Measurements from ENCODE around the gene CPLX3.
A peak's percentile ranks its signal among the peaks of the same experiment; 100 is the strongest.

The CPLX3 gene

DNA sequence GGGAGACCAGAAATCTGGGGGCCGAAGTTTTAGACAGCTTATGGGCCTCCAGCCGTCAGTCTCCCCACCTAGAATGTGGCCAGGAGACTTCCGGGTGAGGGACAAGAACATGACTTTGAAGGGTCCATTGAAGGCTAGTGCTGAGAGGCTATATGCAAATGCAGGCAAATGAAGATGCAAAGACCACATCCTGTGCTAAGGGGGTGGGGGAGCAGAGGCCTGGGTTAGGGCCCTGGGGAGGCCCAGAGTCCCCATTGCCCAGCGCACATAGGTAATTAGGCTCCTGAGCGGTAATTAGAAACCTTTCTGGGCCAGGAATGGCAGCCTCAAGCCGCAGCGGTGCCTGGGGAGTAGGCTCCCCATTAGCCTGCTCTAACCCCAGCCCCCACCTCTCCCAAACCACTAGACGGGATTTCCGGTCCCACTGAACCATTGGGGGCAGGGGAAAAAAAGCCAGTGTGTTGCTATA, 37.7 kb upstream of the CPLX3 start:
- peak; percentile 72 for DNase-seq

DNA sequence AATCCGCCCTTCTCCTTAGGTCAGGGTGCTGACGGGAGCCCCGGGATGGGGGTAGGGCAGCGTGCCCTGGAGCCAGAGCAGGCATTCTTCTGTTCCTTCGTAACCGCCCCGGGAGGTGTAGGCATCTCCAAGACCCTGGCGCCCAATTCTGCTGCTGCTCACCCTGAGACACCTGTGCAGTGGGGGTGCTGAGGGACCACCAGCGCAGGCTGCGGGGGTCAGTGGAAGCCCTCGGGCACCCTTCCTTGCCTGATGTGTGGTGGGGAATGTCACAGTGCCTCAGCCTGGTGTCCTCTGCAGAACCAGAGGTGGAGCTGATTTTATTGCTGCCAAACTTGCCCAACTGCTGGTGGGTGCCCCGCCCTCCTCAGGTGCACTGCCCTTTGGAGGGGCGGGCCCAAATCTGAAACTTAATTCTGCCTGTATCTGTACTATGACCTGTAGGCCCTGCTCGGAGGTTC, 37.2 kb upstream of the CPLX3 start:
- peak; percentile 52 for DNase-seq

DNA sequence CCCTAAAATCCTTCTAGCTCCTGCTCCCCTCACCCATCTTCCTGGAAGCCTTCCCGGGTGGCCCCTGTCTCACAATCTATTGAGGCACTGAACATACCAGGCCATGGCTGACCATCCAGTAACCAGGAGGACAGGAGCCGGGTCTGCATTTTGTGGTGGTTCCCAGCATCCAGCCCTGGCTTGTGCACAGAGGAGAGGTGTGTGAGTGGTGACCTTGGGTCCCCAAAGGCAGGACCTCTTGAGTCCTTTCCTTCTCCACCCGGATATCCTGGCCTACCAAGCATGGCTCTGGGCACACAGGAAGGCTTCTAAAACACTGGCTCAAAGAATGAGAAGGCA, 36.7 kb upstream of the CPLX3 start:
- no peak for DNase-seq

DNA sequence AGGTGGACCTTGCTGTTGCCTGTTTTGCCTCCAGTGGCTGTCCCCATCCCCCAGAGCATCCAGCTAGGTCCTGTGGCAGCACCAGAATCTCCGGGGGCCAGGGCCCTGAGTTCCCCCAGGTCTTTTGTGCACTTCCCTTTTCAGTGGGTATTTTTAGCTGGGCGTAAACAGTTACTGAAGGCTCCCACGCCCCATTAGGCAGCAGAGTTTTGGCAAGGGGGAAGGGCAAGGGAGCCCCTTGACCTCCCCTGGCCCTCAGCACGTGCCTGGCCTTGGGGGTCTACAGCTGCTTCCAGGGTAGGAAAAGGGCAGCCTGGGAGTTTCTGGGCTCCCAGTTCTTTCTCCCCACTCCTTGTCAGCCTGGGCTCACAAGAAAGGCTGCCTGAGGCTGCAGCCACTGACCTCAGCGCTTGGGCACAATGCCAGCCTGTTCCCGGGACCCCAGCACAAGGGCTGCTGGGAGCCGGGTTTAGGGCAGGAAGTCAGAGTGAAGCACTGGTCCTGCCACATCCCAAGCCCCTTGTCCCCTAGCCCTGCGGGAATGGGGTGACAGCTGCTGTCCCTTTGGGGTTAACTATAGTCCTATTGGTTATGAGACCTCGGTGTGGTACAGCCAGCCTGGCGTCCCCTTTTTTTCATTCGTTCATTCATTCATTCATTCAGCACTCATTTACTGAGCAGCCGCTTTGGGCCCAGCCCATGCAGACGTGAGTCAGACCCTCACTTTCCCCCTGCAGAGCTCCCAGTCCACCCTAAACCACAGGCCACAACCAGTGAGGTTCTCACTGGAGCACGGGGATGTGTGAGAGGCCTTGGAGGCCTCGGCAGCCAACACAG, 36.1 kb upstream of the CPLX3 start:
- DNase-seq: no peak

DNA sequence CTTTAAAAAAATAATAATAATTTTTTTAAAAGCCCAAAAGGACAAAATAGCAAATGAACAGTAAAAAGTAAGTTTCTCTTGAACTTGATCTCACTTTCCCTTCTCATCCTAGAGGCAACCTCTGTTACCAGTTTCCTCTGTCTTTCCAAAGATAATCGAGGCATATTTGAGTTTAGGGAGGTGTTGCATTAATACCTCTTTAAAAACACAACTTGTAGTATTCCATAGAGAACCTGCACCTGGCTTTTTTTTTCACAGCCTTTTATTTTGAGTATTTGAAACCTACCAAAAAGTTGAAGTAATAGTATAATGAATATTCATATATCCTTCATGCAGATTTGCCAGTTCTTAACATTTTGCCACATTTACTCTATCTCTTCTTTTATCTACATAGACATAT, 35.4 kb upstream of the CPLX3 start:
- DNase-seq: no peak

DNA sequence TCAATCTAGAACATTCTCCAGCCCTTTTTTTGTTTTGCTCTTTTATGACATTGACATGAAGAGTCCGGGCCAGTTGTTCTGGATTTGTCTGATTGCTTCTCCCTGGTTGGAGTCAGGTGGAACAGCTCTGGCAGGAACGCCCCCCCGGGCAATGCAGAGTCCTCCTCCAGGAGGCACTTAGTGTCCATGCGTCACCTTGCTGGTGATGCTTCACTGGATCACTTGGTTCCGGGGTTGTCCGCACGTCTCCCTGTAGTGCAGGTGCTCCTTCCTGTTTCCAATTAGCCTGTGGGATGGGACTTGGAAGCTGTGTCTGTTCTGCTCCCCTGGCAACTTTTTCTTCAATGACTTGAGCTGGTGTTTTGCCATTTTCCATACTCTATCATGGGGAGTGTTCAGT, 34.8 kb upstream of the CPLX3 start:
- DNase-seq: no peak

DNA sequence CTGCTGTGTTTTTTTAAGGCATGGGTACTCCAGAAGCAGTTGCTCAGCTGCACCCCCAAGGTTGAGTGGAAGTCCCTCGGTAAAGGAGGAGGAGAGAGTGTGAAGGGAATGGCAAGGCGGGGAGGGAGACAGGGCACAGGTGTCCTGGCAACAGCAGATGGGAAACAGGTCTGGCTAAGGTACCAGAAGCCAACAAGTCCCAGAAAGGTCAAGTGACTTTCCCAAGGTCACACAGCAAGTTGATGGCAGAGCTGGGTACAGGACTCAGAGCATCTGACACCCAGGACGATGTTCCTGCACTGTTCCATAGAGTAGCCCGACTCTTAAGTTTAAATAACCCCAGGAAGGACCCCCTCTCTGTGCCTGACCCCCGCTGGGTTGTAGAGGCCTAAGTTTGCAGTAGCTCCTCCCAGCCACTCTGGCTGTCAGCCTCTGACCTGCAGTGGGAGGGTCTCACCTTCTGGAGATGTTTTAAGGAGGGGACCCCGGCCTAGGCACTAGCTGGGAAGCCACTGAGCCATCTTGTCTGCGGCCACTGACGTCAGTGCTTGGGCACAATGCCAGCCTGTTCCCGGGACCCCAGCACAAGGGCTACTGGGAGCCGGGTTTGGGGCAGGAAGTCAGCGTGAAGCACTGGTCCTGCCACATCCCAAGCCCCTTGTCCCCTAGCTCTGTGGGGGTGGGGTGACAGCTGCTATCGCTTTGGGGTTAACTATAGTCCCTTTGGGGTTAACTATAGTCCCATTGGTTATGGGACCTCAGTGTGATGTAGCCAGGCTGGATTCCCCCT, 34.0 kb upstream of the CPLX3 start:
- no peak for DNase-seq

DNA sequence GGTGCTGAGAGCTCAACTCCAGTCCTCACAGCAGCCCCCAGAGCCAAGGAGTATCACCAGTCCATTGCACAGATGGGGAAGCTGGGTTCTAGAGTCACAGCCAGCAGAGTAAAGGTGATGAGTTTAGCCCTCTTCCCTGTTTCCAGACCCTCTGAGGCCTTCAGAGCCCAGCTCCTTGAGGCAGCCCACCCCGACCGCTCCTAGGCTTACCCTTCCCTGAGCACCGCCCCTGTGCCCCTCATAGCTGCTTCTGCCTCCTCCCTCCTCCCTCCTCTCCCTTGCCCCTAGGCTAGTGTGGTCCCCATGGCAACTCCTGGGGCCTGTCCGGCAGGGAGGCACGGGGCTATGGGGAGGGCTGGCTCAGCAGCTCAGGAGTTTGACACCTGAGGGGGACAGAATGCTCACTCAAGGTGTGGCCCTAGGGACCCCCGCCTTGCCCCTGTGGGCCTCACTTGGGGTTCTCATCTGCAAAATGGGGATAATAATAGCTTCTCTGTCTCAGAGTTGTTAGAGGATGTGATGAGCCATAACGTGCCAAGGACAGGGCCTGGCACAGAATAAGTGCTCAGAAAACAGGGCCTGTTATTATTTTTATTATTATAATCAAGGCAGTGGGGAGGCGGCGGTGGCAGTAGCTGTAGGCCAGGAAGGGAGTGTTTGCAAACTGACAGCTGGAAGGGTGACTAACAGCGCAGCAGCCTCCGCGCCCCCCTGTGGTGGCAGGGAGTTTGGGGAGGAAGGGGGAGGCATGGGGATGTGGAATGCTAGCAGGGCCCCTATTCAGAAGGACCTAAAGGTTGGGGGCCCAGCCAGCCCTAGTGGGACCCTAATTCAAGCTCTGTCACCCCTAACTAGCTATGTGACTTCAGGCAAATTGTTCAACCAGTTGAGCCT, 33.0 kb upstream of the CPLX3 start:
- DNase-seq: peak; percentile 83

DNA sequence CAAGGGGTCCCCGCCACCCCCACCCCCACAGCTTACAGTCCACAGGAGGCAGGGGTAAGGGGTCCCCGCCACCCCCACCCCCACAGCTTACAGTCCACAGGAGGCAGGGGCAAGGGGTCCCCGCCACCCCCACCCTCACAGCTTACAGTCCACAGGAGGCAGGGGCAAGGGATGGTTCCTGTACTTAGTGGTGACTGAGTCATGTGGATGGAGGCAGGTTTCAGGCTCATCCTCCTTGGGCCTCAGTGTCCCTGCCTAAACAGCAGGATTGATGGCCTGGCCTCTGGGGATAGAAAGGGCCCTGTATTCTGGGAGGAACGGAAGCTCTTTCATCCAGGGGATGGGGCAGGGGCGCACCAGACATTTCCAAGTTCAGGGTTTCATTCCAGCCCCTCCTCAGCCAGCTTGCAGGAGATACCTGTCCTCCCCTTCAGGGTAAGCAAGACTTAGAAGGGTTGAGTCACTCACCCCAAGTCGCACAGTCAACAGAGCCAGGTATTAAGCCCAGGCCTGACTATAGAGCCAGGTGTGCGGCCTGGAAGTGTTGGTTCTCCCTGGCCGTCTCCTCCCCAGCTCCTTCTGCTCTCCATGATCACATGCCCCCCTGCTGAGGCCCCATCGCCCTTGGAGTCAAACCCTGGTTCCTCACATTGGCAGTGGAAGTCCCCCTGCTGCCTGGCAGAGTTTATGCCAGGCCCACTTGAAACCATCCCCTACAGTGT, 32.0 kb upstream of the CPLX3 start:
- DNase-seq: no peak

DNA sequence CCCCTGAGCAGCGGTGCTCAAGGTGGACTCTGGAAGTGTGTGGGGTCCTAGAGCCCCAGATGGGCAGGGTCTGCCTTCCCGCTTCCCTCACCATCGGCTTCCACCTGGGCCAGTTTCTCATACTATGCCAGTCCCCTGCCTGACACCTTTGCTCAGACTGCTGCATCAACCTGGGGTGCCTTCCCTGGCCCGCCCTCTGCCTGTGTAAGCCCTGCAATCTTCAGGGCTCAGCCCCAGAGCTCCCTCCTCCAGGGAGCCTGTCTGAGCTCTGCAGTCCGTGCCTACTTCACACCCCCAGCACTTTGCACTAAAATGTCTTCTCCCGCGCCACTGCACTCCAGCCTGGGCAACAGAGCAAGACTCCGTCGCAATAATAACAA, 31.5 kb upstream of the CPLX3 start:
- DNase-seq: no peak

DNA sequence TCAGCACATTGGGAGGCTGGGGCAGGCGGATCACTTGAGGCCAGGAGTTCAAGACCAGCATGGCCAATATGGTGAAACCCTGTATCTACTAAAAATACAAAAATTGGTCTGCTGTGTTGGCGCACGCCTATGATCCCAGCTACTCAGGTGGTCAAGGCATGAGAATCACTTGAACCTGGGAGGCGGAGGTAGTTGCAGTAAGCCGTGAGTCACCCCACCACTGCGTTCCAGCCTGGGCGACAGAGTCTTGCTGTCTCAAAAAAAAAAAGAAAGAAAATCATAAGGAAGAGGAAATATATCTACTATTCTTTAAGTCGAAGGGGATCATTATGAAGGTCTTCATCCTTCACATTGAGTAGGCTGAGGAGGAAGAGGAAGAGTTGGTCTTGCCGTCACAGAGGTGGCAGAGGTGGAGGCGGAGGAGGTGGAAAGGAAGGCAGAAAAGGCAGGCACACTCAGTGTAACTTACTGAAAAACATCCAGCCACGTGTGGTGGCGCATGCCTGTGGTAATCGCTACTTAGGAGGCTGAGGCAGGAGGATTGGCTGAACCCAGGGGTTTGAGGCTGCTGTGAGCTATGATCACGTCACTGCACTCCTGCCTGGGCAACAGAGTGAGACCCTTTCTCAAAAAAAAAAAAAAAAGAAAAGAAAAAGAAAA, 30.3 kb upstream of the CPLX3 start:
- DNase-seq: peak; percentile 55

DNA sequence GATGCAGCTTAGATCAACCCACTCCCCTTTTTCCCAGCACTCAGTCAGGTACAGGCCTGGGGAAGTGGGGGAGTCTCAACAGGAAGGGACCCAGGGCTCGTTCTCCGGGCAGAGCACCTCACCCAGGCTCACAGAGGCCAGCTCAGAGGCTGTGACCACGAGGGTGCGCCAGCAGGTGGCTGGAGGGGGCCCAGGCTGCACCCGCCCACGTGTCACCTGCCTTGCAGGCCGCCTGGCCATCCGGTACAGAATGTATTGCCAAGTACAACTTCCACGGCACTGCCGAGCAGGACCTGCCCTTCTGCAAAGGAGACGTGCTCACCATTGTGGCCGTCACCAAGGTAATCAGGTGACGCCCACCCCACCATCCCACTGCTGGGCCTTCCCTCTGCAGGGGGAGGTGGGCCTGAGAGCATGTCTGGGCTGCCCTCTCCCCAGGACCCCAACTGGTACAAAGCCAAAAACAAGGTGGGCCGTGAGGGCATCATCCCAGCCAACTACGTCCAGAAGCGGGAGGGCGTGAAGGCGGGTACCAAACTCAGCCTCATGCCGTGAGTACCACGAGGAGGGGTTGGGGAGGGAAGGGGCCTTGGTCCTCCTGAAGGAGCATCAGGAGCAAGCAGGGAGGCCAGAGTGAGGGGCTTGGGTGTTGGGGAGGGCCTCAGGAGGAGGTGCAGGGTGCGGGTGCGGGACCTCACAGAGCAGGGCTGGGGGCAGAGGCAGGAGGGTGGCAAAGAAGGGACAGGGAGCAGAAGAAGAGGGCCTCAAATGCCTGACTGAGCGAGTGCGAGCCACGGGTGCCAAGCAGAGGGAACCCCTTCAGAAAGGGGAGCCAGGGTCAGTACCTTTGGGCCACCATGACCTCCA, 27.8 kb upstream of the CPLX3 start:
- DNase-seq: no peak

DNA sequence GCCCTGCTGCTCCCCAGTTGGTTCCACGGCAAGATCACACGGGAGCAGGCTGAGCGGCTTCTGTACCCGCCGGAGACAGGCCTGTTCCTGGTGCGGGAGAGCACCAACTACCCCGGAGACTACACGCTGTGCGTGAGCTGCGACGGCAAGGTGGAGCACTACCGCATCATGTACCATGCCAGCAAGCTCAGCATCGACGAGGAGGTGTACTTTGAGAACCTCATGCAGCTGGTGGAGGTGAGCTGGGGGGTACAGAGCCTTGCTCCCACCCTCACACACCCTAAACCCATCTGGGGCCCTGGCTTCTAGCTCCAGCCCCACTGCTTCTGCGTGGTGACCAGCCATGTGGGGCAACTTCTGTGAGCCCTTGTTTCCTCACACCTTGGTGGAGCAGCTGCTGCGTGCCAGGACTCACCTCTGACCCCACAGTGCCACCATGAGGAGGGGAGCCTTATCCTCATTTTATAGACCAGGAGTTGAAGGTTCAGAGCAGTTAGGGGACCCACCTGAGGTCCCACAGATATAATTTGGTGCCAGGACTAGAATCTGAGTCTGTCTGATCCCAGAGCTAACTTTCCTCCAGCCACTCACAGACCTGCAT, 27.1 kb upstream of the CPLX3 start:
- peak; percentile 49 for DNase-seq

DNA sequence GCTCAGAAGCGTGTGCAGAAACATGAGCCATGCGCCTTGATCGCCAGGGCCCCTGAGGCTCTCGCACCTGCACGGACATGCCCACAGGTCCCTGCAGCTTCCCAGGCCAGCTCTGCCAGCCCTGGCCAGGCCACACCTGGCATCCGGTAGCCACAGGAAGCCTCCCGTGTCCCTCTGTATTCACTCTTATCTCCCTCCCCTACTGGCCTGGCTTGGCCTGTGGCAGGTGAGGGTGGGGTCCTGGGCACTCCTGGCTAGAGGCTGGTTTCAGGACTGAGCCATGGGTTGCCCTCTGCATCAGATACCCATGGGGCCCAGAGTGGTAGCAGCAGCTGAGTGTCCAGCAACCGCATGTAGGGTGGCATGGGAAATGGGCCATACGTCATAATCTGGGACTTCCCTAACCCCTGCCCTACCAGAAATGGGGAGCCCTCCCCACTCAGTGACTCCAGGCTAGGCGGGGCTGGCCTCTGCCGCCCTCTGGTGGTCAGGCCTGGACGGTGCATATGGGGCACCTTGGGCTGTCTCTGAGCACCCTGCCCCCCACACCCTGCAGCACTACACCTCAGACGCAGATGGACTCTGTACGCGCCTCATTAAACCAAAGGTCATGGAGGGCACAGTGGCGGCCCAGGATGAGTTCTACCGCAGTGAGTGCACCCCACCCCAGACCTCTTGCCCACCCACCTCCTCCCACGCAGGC, 26.4 kb upstream of the CPLX3 start:
- DNase-seq: peak; percentile 92

DNA sequence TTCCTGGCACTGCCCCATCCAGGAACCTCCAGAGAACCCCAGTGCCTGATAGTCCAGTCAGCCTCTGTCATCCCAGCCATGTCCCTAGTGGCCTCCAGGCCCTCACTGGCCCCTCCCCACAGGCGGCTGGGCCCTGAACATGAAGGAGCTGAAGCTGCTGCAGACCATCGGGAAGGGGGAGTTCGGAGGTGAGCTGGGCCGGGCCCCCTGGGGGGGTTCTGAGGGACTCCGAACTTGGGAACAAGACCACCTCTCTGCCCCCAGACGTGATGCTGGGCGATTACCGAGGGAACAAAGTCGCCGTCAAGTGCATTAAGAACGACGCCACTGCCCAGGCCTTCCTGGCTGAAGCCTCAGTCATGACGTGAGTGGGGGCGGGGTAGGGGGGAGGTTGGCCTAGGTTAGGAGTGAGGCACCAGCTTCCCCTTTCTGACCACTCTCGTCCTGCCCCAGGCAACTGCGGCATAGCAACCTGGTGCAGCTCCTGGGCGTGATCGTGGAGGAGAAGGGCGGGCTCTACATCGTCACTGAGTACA, 25.8 kb upstream of the CPLX3 start:
- DNase-seq: no peak

DNA sequence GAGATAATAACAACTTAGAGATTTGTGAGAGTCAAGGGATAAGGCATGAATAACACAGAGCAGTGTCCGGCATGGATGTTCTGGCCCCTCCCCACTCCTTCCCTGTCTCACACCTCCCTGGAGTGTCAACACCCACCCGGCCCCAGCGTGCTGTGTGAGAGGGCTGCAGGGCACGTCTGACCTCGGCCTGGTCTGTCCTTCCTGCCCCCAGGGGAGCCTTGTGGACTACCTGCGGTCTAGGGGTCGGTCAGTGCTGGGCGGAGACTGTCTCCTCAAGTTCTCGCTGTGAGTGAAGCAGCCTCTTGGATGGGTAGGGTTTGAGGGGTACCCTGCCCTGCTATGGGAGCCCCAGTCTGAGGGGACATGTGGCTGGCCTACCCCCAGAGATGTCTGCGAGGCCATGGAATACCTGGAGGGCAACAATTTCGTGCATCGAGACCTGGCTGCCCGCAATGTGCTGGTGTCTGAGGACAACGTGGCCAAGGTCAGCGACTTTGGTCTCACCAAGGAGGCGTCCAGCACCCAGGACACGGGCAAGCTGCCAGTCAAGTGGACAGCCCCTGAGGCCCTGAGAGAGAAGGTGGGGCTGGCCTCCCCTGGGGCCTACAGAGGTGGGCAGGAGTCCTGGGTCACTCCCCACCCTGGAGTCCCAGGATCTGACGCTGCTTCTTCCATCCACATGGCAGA, 25.0 kb upstream of the CPLX3 start:
- DNase-seq: no peak

DNA sequence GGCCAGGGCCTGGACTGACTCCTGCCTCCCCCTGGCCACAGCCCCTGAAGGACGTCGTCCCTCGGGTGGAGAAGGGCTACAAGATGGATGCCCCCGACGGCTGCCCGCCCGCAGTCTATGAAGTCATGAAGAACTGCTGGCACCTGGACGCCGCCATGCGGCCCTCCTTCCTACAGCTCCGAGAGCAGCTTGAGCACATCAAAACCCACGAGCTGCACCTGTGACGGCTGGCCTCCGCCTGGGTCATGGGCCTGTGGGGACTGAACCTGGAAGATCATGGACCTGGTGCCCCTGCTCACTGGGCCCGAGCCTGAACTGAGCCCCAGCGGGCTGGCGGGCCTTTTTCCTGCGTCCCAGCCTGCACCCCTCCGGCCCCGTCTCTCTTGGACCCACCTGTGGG, 24.1 kb upstream of the CPLX3 start:
- DNase-seq: no peak

DNA sequence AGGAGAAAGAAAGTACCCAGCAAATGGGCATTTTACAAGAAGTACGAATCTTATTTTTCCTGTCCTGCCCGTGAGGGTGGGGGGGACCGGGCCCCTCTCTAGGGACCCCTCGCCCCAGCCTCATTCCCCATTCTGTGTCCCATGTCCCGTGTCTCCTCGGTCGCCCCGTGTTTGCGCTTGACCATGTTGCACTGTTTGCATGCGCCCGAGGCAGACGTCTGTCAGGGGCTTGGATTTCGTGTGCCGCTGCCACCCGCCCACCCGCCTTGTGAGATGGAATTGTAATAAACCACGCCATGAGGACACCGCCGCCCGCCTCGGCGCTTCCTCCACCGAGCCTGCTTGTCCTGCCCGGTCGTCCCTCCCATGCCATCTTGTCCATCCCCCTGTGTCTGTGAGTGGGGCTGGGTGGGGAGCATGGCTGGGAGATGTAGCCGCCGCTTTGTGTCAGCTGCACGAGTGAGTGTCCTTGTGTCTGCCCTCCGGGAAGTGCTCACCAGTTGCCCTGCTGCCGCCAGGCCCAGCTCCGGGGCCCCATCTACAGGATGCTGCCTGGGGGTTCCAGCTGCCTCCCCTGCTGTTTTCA, 23.5 kb upstream of the CPLX3 start:
- DNase-seq: no peak

DNA sequence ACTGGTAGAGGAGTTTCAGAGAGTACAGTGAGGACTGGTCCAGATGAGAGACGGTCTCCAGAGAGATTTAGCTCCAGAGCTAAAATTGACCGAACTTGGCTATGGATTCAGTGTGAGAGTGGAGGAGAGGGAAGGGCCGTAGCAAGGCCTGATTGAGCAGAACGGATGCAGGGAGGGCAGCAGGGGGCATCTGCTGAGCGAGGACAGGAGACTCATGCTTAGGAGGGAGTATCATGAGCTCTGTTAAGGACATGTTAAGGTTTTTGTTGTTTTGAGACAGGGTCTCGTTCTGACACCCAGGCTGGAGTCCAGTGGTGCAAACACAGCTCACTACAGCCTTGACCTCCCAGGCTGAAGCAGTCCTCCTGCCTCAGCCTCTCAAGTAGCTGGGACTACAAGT, 21.5 kb upstream of the CPLX3 start:
- DNase-seq: no peak

Measured in CD4-positive, alpha-beta T cell treated with Interleukin-17A for 1 hour (primary cell).